ENCODE measurements around the gene TDP2. TPM values are rescaled to one million over a fixed set of nuclear protein-coding genes. Genes with fewer than 3 reads are reported as not detected.

The TDP2 gene
- total and polyA plus RNA-seq, 9 of the 15 experiments (the other 6 are each of a cell fraction or from before 2014, with no cell fraction given): 27.7 to 60.1 (median 31.8) TPM

GRCh38 chr6:24667378-24667803 is 692 bp upstream of the TDP2 start (continued):
- no peak for TF ChIP-seq CBX2 (IDR thresholded peaks at IDR 0.05; ENCODE audit: insufficient read depth, low read length, poor library complexity, severe bottlenecking)
- TF ChIP-seq ATF3 (IDR thresholded peaks at IDR 0.05): no peak
- TF ChIP-seq ATF3 (CRISPR knock-in tag; conservative IDR thresholded peaks at IDR 0.05): no peak
- TF ChIP-seq SNIP1 (IDR thresholded peaks at IDR 0.05; ENCODE audit: low read depth): no peak
- TF ChIP-seq CC2D1A (IDR thresholded peaks at IDR 0.05): no peak
- no peak for TF ChIP-seq CHD7 (IDR thresholded peaks at IDR 0.05; ENCODE audit: low read depth, low read length)
- no peak for TF ChIP-seq ZNF324 (CRISPR knock-in tag; IDR thresholded peaks at IDR 0.05)
- no peak for TF ChIP-seq ZNF764 (CRISPR knock-in tag; IDR thresholded peaks at IDR 0.05; ENCODE audit: low read depth)
- TF ChIP-seq ZBTB9 (CRISPR knock-in tag; IDR thresholded peaks at IDR 0.05): no peak
- no peak for TF ChIP-seq ZNF175 (CRISPR knock-in tag; IDR thresholded peaks at IDR 0.05; ENCODE audit: low read depth)
- no peak for TF ChIP-seq PBX2 (CRISPR knock-in tag; IDR thresholded peaks at IDR 0.05; ENCODE audit: low read depth)
- no peak for TF ChIP-seq PBX2 (tag; conservative IDR thresholded peaks at IDR 0.05; ENCODE audit: low read depth)
